Activated naive CD4-positive, alpha-beta T cell treated with anti-CD3 and anti-CD28 coated beads for 36 hours (primary cell): ENCODE measurements around the gene MICALL1. TPM values are rescaled to one million over a fixed set of nuclear protein-coding genes. Genes with fewer than 3 reads are reported as not detected.
A peak's percentile ranks its signal among the peaks of the same experiment; 100 is the strongest.

Experiments
- CTCF ChIA-PET: fragments of 350-600 bp; sonication (Branson Sonifier 250); formaldehyde crosslinking; loops from one replicate; lab custom pipeline; 2021; ENCODE audit warnings: antibody characterized with exemption; lab: Charles Lee
- DNase-seq: peaks from one replicate; pipeline ENCODE4 v3.0.0-alpha.2; 2020
- H3K27ac Mint-ChIP-seq: one replicate; pipeline ENCODE4 v1.8.0; 2021; ENCODE audit warnings: mild to moderate bottlenecking, mixed read lengths
- H3K27me3 Mint-ChIP-seq: one replicate; pipeline ENCODE4 v1.8.0; 2021; ENCODE audit warnings: low read depth, mixed read lengths
- H3K36me3 Mint-ChIP-seq: one replicate; pipeline ENCODE4 v1.8.0; 2021; ENCODE audit warnings: low read depth, mixed read lengths
- H3K4me1 Mint-ChIP-seq: one replicate; pipeline ENCODE4 v1.8.0; 2021; ENCODE audit warnings: low read depth, mixed read lengths
- H3K4me3 Mint-ChIP-seq: one replicate; pipeline ENCODE4 v1.8.0; 2021; ENCODE audit warnings: mild to moderate bottlenecking, moderate library complexity, mixed read lengths
- H3K9me3 Mint-ChIP-seq: one replicate; pipeline ENCODE4 v1.8.0; 2021; ENCODE audit warnings: mixed read lengths
- intact Hi-C: fragments of 100-400 bp; cut with micrococcal nuclease; formaldehyde crosslinking; loops from one replicate; pipeline ENCODE4 v1.15.1; 2023
- total RNA-seq, 2 experiments: library from RNA; stranded (reverse); gene quantifications; one replicate each; pipeline ENCODE4 v1.2.3, GENCODE V29; 2021

MICALL1 gene
- total RNA-seq, 2 experiments from 2014 or later, result 12.0 to 12.9 TPM

- CTCF ChIA-PET, result interaction anchor here (0.8 to 1.4 kb wide), 2 partner anchors 10 to 60 kb away, joined by 3 read pairs; no protein-coding TSS in a partner anchor
- Mint-ChIP-seq H3K4me1 (peaks cover 6% of the 10 kb centered on the region), H3K27me3 (no peaks in the 10 kb centered on the region), H3K9me3 (no peaks in the 10 kb centered on the region), H3K27ac (no peak overlapping the region), H3K4me3 (no peak overlapping the region), H3K36me3 (peaks cover 3% of the 10 kb centered on the region)
- intact Hi-C loops, result no loop called here
- no peak for DNase-seq
These were observed 17.8 kb downstream of the MICALL1 start for GRCh38 chr22:37923927-37924326.

GRCh38 chr22:37924386-37925065 lies 18.4 kb downstream of the MICALL1 start:
- Mint-ChIP-seq H3K4me3 (no peak overlapping the region), H3K4me1 (peaks cover 6% of the 10 kb centered on the region), H3K36me3 (peaks cover 3% of the 10 kb centered on the region), H3K27ac (no peak overlapping the region), H3K9me3 (no peaks in the 10 kb centered on the region), H3K27me3 (no peaks in the 10 kb centered on the region)
- DNase-seq, result no peak
- intact Hi-C loops, result loop anchor here (1.0 kb wide), 1 partner anchor 13 kb away; no protein-coding TSS in a partner anchor
- CTCF ChIA-PET, result interaction anchor here (0.7 to 1.4 kb wide), 3 partner anchors 10 to 61 kb away, joined by 3 read pairs; no protein-coding TSS in a partner anchor

GRCh38 chr22:37925330-37925729 lies 19.2 kb downstream of the MICALL1 start:
- Mint-ChIP-seq H3K4me1 (peaks cover under 1% of the 10 kb centered on the region), H3K4me3 (no peak overlapping the region), H3K36me3 (no peaks in the 10 kb centered on the region), H3K27ac (no peak overlapping the region), H3K9me3 (no peaks in the 10 kb centered on the region), H3K27me3 (no peaks in the 10 kb centered on the region)
- no peak for DNase-seq
- CTCF ChIA-PET, result interaction anchor here (0.7 kb wide), 1 partner anchor 29 kb away, joined by 3 read pairs; no protein-coding TSS in a partner anchor
- intact Hi-C loops, result loop anchor here (1.0 kb wide), 1 partner anchor 14 kb away; no protein-coding TSS in a partner anchor

- CTCF ChIA-PET, result interaction anchor here (1.6 kb wide), 1 partner anchor 40 kb away, joined by 3 read pairs; no protein-coding TSS in a partner anchor
- Mint-ChIP-seq H3K27ac (no peak overlapping the region), H3K36me3 (no peaks in the 10 kb centered on the region), H3K9me3 (no peaks in the 10 kb centered on the region), H3K27me3 (no peaks in the 10 kb centered on the region), H3K4me1 (no peaks in the 10 kb centered on the region), H3K4me3 (no peak overlapping the region)
- intact Hi-C loops, result loop anchor here (1.0 kb wide), 1 partner anchor 14 kb away; no protein-coding TSS in a partner anchor
- no peak for DNase-seq
These were observed 19.7 kb downstream of the MICALL1 start for GRCh38 chr22:37925767-37926166.

GRCh38 chr22:37926358-37926757 lies 20.3 kb downstream of the MICALL1 start:
- H3K27me3 Mint-ChIP-seq, result no peaks in the 10 kb centered on the region
- no peaks in the 10 kb centered on the region for H3K36me3 Mint-ChIP-seq
- CTCF ChIA-PET, result interaction anchor here (1.6 to 3.0 kb wide), 2 partner anchors 39 to 109 kb away, joined by 3 to 7 read pairs; no protein-coding TSS in a partner anchor
- no peak overlapping the region for H3K27ac Mint-ChIP-seq
- H3K4me3 Mint-ChIP-seq, result no peak overlapping the region
- no peak for DNase-seq
- H3K9me3 Mint-ChIP-seq, result no peaks in the 10 kb centered on the region
- intact Hi-C loops, result no loop called here
- no peaks in the 10 kb centered on the region for H3K4me1 Mint-ChIP-seq

GRCh38 chr22:37926771-37927636 lies 20.9 kb downstream of the MICALL1 start:
- no peak for DNase-seq
- intact Hi-C loops, result no loop called here
- H3K27ac Mint-ChIP-seq, result no peak overlapping the region
- H3K4me1 Mint-ChIP-seq, result no peaks in the 10 kb centered on the region
- H3K9me3 Mint-ChIP-seq, result no peaks in the 10 kb centered on the region
- H3K4me3 Mint-ChIP-seq, result no peak overlapping the region
- CTCF ChIA-PET, result interaction anchor here (0.7 to 3.0 kb wide), 4 partner anchors 21 to 109 kb away, joined by 3 to 7 read pairs (median 4); partner anchors contain the start of gene MICALL1
- H3K36me3 Mint-ChIP-seq, result no peaks in the 10 kb centered on the region
- no peaks in the 10 kb centered on the region for H3K27me3 Mint-ChIP-seq

GRCh38 chr22:37927637-37927936 lies 21.5 kb downstream of the MICALL1 start:
- Mint-ChIP-seq H3K36me3 (no peaks in the 10 kb centered on the region), H3K27me3 (no peaks in the 10 kb centered on the region), H3K27ac (no peak overlapping the region), H3K4me1 (no peaks in the 10 kb centered on the region), H3K9me3 (no peaks in the 10 kb centered on the region), H3K4me3 (no peak overlapping the region)
- CTCF ChIA-PET, result interaction anchor here (0.7 to 3.0 kb wide), 4 partner anchors 21 to 110 kb away, joined by 3 to 7 read pairs (median 4); partner anchors contain the start of gene MICALL1
- DNase-seq, result no peak
- intact Hi-C loops, result no loop called here

- Mint-ChIP-seq H3K9me3 (no peaks in the 10 kb centered on the region), H3K4me1 (peaks cover 12% of the 10 kb centered on the region), H3K27ac (no peak overlapping the region), H3K36me3 (no peaks in the 10 kb centered on the region), H3K27me3 (no peaks in the 10 kb centered on the region), H3K4me3 (no peak overlapping the region)
- intact Hi-C loops, result no loop called here
- no peak for DNase-seq
- CTCF ChIA-PET, result interaction anchor here (1.5 to 2.0 kb wide), 2 partner anchors 24 to 41 kb away, joined by 4 to 10 read pairs; partner anchors contain the start of gene MICALL1
These were observed 23.3 kb downstream of the MICALL1 start for GRCh38 chr22:37929390-37929789.

GRCh38 chr22:37930270-37930951 lies 24.3 kb downstream of the MICALL1 start:
- CTCF ChIA-PET, result interaction anchor here (1.0 to 5.5 kb wide), 5 partner anchors 11 to 113 kb away, joined by 3 to 39 read pairs (median 4); partner anchors contain the start of genes ANKRD54 and MICALL1
- no peaks in the 10 kb centered on the region for H3K36me3 Mint-ChIP-seq
- intact Hi-C loops, result no loop called here
- peak; percentile 42 for DNase-seq
- H3K9me3 Mint-ChIP-seq, result no peaks in the 10 kb centered on the region
- H3K27ac Mint-ChIP-seq, result no peak overlapping the region
- H3K4me1 Mint-ChIP-seq, result peaks cover 12% of the 10 kb centered on the region
- no peak overlapping the region for H3K4me3 Mint-ChIP-seq
- no peaks in the 10 kb centered on the region for H3K27me3 Mint-ChIP-seq

GRCh38 chr22:37930952-37931440 lies 24.9 kb downstream of the MICALL1 start:
- intact Hi-C loops, result no loop called here

GRCh38 chr22:37931893-37932389 lies 25.8 kb downstream of the MICALL1 start:
- H3K4me3 Mint-ChIP-seq, result no peak overlapping the region
- intact Hi-C loops, result no loop called here
- H3K36me3 Mint-ChIP-seq, result no peaks in the 10 kb centered on the region
- DNase-seq, result no peak
- H3K27ac Mint-ChIP-seq, result no peak overlapping the region
- H3K4me1 Mint-ChIP-seq, result peaks cover 12% of the 10 kb centered on the region
- CTCF ChIA-PET, result interaction anchor here (1.0 to 5.5 kb wide), 4 partner anchors 13 to 115 kb away, joined by 3 to 39 read pairs (median 4); partner anchors contain the start of gene MICALL1
- no peaks in the 10 kb centered on the region for H3K9me3 Mint-ChIP-seq
- no peaks in the 10 kb centered on the region for H3K27me3 Mint-ChIP-seq

More at GRCh38 chr22:37930952-37931440, 24.9 kb downstream of the MICALL1 start:
- Mint-ChIP-seq H3K4me1 (peaks cover 12% of the 10 kb centered on the region), H3K4me3 (no peak overlapping the region), H3K27ac (no peak overlapping the region), H3K9me3 (no peaks in the 10 kb centered on the region), H3K27me3 (no peaks in the 10 kb centered on the region), H3K36me3 (no peaks in the 10 kb centered on the region)
- DNase-seq, result no peak
- CTCF ChIA-PET, result interaction anchor here (0.6 to 5.5 kb wide), 7 partner anchors 11 to 114 kb away, joined by 3 to 39 read pairs (median 4); partner anchors contain the start of genes ANKRD54 and MICALL1
